ENCODE results near the gene RHBDD3. TPM values are rescaled to one million over a fixed set of nuclear protein-coding genes. Genes with fewer than 3 reads are reported as not detected.
A peak's percentile ranks its signal among the peaks of the same experiment; 100 is the strongest.

RHBDD3 gene
- total and polyA plus RNA-seq, 11 donors: 10.9 to 29.5 (median 13.7) TPM

DNA sequence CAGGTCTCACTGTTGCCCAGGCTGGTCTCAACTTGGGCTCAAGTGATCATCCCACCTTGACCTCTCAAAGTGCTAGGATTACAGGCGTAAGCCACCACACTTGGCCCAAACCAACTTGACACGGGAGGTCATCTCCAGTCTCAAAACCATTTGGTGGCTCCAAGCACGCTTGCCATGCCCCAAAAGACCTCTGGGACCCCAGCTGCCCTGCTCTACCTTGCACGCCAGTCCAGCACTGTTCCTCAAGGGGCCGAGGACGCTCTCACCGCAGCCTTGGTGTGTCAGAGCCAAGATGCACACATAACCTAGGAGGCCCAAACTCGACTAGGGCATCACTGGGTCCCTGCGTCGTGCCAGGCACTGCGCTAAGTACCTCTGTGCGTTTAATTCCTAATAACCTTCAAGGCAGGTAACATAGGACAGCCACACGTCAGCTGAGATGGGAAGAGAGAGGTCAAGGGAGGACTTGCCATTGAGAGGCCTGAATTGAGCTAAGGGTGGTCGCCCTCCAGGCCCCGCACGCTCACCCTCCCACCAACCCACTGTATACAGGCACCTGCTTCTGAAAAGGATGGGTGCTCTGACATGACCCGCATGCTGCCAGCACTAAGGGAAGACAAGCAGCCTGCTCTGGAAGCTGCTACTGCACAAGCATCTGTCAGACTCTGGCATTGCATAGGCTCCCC is 34.1 kb upstream of the RHBDD3 start:
- TF ChIP-seq, protein P1, sequence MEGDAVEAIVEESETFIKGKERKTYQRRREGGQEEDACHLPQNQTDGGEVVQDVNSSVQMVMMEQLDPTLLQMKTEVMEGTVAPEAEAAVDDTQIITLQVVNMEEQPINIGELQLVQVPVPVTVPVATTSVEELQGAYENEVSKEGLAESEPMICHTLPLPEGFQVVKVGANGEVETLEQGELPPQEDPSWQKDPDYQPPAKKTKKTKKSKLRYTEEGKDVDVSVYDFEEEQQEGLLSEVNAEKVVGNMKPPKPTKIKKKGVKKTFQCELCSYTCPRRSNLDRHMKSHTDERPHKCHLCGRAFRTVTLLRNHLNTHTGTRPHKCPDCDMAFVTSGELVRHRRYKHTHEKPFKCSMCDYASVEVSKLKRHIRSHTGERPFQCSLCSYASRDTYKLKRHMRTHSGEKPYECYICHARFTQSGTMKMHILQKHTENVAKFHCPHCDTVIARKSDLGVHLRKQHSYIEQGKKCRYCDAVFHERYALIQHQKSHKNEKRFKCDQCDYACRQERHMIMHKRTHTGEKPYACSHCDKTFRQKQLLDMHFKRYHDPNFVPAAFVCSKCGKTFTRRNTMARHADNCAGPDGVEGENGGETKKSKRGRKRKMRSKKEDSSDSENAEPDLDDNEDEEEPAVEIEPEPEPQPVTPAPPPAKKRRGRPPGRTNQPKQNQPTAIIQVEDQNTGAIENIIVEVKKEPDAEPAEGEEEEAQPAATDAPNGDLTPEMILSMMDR (IDR thresholded peaks at IDR 0.05): no peak
- no peak for TF ChIP-seq POLR2A (IDR thresholded peaks at IDR 0.05)
- Histone ChIP-seq H3K4me3 (no peak overlapping the region), H3K27me3 (no peaks in the 10 kb centered on the region), H3K27ac (peak overlapping the region in 2 of 12 donors; percentile 3 to 52), H3K36me3 (peaks cover 3 to 47% (median 41%) of the 10 kb centered on the region in 9 donors), H3K9me3 (no peaks in the 10 kb centered on the region), H3K4me1 (peaks cover 0 to 22% (median 11%) of the 10 kb centered on the region in 12 donors)
- DNase-seq (peak in 1 of 5 donors; percentile 35), ATAC-seq (no peak)
- WGBS, 4 donors: 91 to 93% (median 92%) methylated on average over 17 of the region's 17 CpGs
- intact Hi-C loops (cut with DNase I): loop anchor here in 1 of 10 donors (5.0 kb wide), 1 partner anchor 55 kb away; no protein-coding TSS in a partner anchor

DNA sequence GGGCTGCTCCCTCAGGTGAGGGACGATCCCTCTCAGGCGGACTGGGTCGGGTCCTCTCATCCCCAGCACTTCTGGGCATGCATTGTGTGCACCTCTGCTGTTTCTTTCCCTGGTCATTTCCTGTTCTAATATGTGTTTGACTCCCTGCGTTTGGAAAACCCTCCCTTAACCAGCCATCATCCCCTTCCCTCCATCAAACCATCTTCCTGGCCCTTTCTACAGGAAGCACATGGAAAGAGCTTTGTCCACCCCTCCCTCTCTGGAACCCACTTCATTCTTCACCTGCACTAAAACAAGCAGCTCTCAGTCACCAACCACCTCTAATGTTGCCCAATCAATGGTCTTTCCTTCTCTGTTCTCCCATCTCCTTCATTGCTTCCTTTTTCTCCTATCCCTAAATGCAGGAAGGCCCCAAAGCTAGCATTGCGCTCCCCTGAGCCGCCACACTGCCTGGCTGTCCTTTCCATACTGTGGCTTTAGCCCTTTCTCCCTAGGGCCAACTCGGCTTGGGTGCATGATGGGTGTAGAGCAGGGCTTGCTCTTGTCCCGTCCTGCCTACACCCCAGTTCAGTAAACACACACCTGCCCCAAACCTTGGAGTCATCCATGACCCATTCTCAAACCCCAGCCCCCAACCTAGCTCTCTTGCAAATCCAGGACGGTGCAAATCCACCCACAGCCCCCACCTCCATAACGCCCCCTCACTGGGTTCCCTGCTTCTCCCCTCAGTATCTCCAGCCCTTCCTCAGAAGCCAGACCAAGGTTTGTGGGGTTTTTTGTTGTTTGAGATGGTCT is 33.2 kb upstream of the RHBDD3 start:
- TF ChIP-seq, protein P1 (IDR thresholded peaks at IDR 0.05): no peak
- TF ChIP-seq POLR2A (IDR thresholded peaks at IDR 0.05): no peak
- Histone ChIP-seq H3K27ac (no peak overlapping the region), H3K27me3 (no peaks in the 10 kb centered on the region), H3K9me3 (no peaks in the 10 kb centered on the region), H3K4me3 (no peak overlapping the region), H3K4me1 (peaks cover 0 to 18% (median 10%) of the 10 kb centered on the region in 12 donors), H3K36me3 (peaks cover 7 to 56% (median 50%) of the 10 kb centered on the region in 9 donors)
- peak in 1 of 5 donors; percentile 21 for DNase-seq
- intact Hi-C loops (cut with DNase I): loop anchor here in 1 of 10 donors (5.0 kb wide), 1 partner anchor 56 kb away; no protein-coding TSS in a partner anchor
- 75 to 79% (median 77%) methylated on average over 10 of the region's 10 CpGs for WGBS, 4 donors
- ATAC-seq: no peak

DNA sequence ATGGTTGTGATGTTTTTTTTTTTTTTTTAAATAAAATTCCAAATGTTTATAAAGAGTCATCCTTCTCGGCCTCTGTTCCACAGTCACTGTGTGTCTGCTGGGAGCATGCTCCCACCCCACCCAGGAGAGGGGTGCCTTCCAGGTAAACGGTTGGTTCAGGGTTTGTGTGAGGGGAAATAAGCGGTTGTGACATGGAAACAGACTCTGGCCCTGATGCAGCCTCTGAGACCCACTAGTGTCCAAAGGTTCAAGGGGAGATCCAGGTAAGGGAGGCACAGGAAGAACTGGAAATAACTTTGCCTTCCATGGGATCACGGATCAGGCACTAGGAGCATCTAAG is 32.7 kb upstream of the RHBDD3 start:
- no peak for TF ChIP-seq POLR2A (IDR thresholded peaks at IDR 0.05)
- TF ChIP-seq, protein P1 (IDR thresholded peaks at IDR 0.05): no peak
- Histone ChIP-seq H3K4me3 (no peak overlapping the region), H3K4me1 (peaks cover 0 to 15% (median 8%) of the 10 kb centered on the region in 12 donors), H3K27ac (no peak overlapping the region), H3K27me3 (no peaks in the 10 kb centered on the region), H3K9me3 (no peaks in the 10 kb centered on the region), H3K36me3 (peaks cover 7 to 61% (median 55%) of the 10 kb centered on the region in 9 donors)
- intact Hi-C loops (cut with DNase I): loop anchor here in 1 of 10 donors (5.0 kb wide), 1 partner anchor 57 kb away; no protein-coding TSS in a partner anchor
- ATAC-seq: no peak
- WGBS, 4 donors: 61 to 71% (median 70%) methylated on average over 4 of the region's 4 CpGs
- DNase-seq: no peak

All from heart left ventricle (tissue), 16 donors.